IMR-90 (cell line): ENCODE measurements around the gene RNGTT. TPM values are rescaled to one million over a fixed set of nuclear protein-coding genes. Genes with fewer than 3 reads are reported as not detected.

Experiments
- ATAC-seq: fragments of 200-7000 bp; cut with Tn5 transposase; 2 replicates; pipeline ENCODE4 v1.9.1; 2020; ENCODE audit warnings: low read depth, mild to moderate bottlenecking, moderate library complexity
- BruUV-seq: library from RNA; stranded (reverse); fragments of 400-500 nt; replicated peaks from 2 replicates; lab custom pipeline; 2021; lab: Mats Ljungman, UMichigan
- CTCF ChIA-PET: fragments of 300-600 bp; formaldehyde crosslinking; extraction: SDS; loops from one replicate; lab custom pipeline; 2021; ENCODE audit warnings: antibody characterized with exemption; lab: Yijun Ruan, JAX
- POLR2A ChIA-PET: fragments of 300-600 bp; sonication (Branson Sonifier 250); formaldehyde crosslinking; loops from one replicate; lab custom pipeline; 2022; ENCODE audit warnings: antibody characterized with exemption; ENCODE audit not compliant: unreplicated experiment; lab: Charles Lee
- DNase-seq: peaks from one replicate; pipeline ENCODE4 v3.0.0; 2013
- H2AFZ ChIP-seq: replicated peaks from 2 replicates; pipeline ENCODE3; 2013; ENCODE audit warnings: low read length, mild to moderate bottlenecking; ENCODE audit not compliant: poor library complexity
- H2AK5ac ChIP-seq: 2 replicates; pipeline ENCODE4 v1.6.1; 2013; ENCODE audit warnings: low read depth, low read length, inconsistent platforms
- H2AK9ac ChIP-seq: replicated peaks from 2 replicates; pipeline ENCODE3; 2013; ENCODE audit warnings: mild to moderate bottlenecking, low read depth, low read length, moderate library complexity; ENCODE audit not compliant: poor library complexity
- H2BK120ac ChIP-seq: 2 replicates; pipeline ENCODE4 v1.6.1; 2013; ENCODE audit warnings: low read depth, low read length, inconsistent platforms
- H2BK15ac ChIP-seq: 3 replicates; pipeline ENCODE4 v1.6.1; 2013; ENCODE audit warnings: low read depth, low read length, inconsistent platforms
- H2BK20ac ChIP-seq: 2 replicates; pipeline ENCODE4 v1.6.1; 2013; ENCODE audit warnings: low read depth, mild to moderate bottlenecking, inconsistent platforms, low read length, moderate library complexity
- H2BK5ac ChIP-seq: 2 replicates; pipeline ENCODE4 v1.6.1; 2013; ENCODE audit warnings: mild to moderate bottlenecking, low read depth, low read length, inconsistent platforms; ENCODE audit not compliant: poor library complexity, severe bottlenecking
- H3K14ac ChIP-seq: replicated peaks from 2 replicates; pipeline ENCODE4 v1.6.1; 2013; ENCODE audit warnings: low read depth, low read length, inconsistent platforms
- H3K18ac ChIP-seq: 2 replicates; pipeline ENCODE4 v1.6.1; 2013; ENCODE audit warnings: low read depth, low read length, control low read depth
- H3K23ac ChIP-seq: 2 replicates; pipeline ENCODE4 v1.6.1; 2013; ENCODE audit warnings: low read depth, low read length, inconsistent platforms
- H3K27ac ChIP-seq: 2 replicates; pipeline ENCODE4 v1.5.1; 2013; ENCODE audit warnings: mild to moderate bottlenecking, control low read depth, low read length; ENCODE audit not compliant: insufficient read depth
- H3K27me3 ChIP-seq: 2 replicates; pipeline ENCODE4 v1.6.1; 2013; ENCODE audit warnings: low read length; ENCODE audit not compliant: control insufficient read depth, insufficient read depth
- H3K36me3 ChIP-seq: 2 replicates; pipeline ENCODE4 v1.6.1; 2013; ENCODE audit warnings: low read length, mixed read lengths; ENCODE audit not compliant: control insufficient read depth, insufficient read depth
- H3K4ac ChIP-seq: 2 replicates; pipeline ENCODE4 v1.6.1; 2013; ENCODE audit warnings: low read depth, low read length, inconsistent platforms
- H3K4me1 ChIP-seq: 2 replicates; pipeline ENCODE4 v1.6.1; 2013; ENCODE audit warnings: low read length, mixed read lengths; ENCODE audit not compliant: control insufficient read depth, insufficient read depth
- H3K4me2 ChIP-seq: 2 replicates; pipeline ENCODE4 v1.6.1; 2013; ENCODE audit warnings: low read depth, mild to moderate bottlenecking, control low read depth, low read length, moderate library complexity
- H3K4me3 ChIP-seq: 2 replicates; pipeline ENCODE4 v1.5.1; 2013; ENCODE audit warnings: low read depth, mild to moderate bottlenecking, control low read depth, low read length, moderate library complexity; ENCODE audit not compliant: insufficient read depth
- H3K56ac ChIP-seq: 2 replicates; pipeline ENCODE4 v1.6.1; 2013; ENCODE audit warnings: low read length, inconsistent platforms; ENCODE audit not compliant: insufficient read depth; ENCODE audit errors: extremely low read depth
- H3K79me1 ChIP-seq, 2 experiments: 2 replicates each; pipeline ENCODE4 v1.6.1; 2013; ENCODE audit warnings: low read length in 2 of 2, inconsistent platforms in 1 of 2, low read depth in 1 of 2
- H3K9ac ChIP-seq: 2 replicates; pipeline ENCODE4 v1.6.1; 2013; ENCODE audit warnings: low read depth, low read length, control low read depth
- H3K9me1 ChIP-seq: 2 replicates; pipeline ENCODE4 v1.6.1; 2013; ENCODE audit warnings: low read length, inconsistent platforms; ENCODE audit not compliant: insufficient read depth
- H3K9me3 ChIP-seq: 2 replicates; pipeline ENCODE4 v1.6.1; 2013; ENCODE audit warnings: low read length; ENCODE audit not compliant: control insufficient read depth, insufficient read depth
- H4K20me1 ChIP-seq: 2 replicates; pipeline ENCODE4 v1.6.1; 2013; ENCODE audit warnings: low read length, inconsistent platforms; ENCODE audit not compliant: insufficient read depth
- H4K5ac ChIP-seq: 2 replicates; pipeline ENCODE4 v1.6.1; 2013; ENCODE audit warnings: mild to moderate bottlenecking, low read depth, low read length, control low read depth
- H4K8ac ChIP-seq, 2 experiments: 2 replicates each; pipeline ENCODE4 v1.6.1; 2013; ENCODE audit warnings: low read depth in 2 of 2, low read length in 2 of 2, control low read depth in 1 of 2, inconsistent platforms in 1 of 2
- H4K91ac ChIP-seq: 2 replicates; pipeline ENCODE4 v1.6.1; 2013; ENCODE audit warnings: low read depth, low read length, inconsistent platforms; ENCODE audit not compliant: insufficient read depth
- BHLHE40 ChIP-seq: fragments of 150-350 bp; IDR thresholded peaks from 2 replicates; pipeline ENCODE4 v1.6.1; 2016; ENCODE audit warnings: mild to moderate bottlenecking, low read depth, low read length
- CEBPB ChIP-seq: IDR thresholded peaks from 2 replicates; pipeline ENCODE4 v1.6.1; 2012; ENCODE audit warnings: low read depth, low read length, improper control_type of control experiment
- MAFK ChIP-seq: IDR thresholded peaks from 2 replicates; pipeline ENCODE4 v1.6.1; 2012; ENCODE audit warnings: low read depth, low read length, improper control_type of control experiment
- MAZ ChIP-seq: IDR thresholded peaks from 2 replicates; pipeline ENCODE4 v1.6.1; 2012; ENCODE audit warnings: low read depth, mild to moderate bottlenecking, low read length, improper control_type of control experiment, moderate library complexity, borderline replicate concordance
- POLR2A ChIP-seq: IDR thresholded peaks from 2 replicates; pipeline ENCODE4 v1.6.1; 2012; ENCODE audit warnings: mild to moderate bottlenecking, low read depth, low read length
- RAD21 ChIP-seq: IDR thresholded peaks from 2 replicates; pipeline ENCODE4 v1.6.1; 2012; ENCODE audit warnings: low read length, improper control_type of control experiment
- RCOR1 ChIP-seq: IDR thresholded peaks from 2 replicates; pipeline ENCODE4 v1.6.1; 2012; ENCODE audit warnings: mild to moderate bottlenecking, low read length, improper control_type of control experiment; ENCODE audit not compliant: insufficient replicate concordance
- RFX5 ChIP-seq: IDR thresholded peaks from 2 replicates; pipeline ENCODE4 v1.8.0; 2012; ENCODE audit warnings: low read depth, mild to moderate bottlenecking, low read length, moderate library complexity
- SMC3 ChIP-seq: fragments of 150-350 bp; IDR thresholded peaks from 2 replicates; pipeline ENCODE4 v1.6.1; 2016; ENCODE audit warnings: low read depth, mild to moderate bottlenecking, antibody characterized with exemption, low read length, moderate library complexity
- WGBS, 2 experiments: methylation state at CpG; one replicate each; pipeline versions ENCODE4 v1.1.5 to v1.1.7; 2013; ENCODE audit warnings: missing lambda C conversion rate in 2 of 2; ENCODE audit not compliant: insufficient read length in 1 of 2; ENCODE audit errors: extremely low coverage in 2 of 2; 5-methylcytosine and 5-hydroxymethylcytosine counted together
- dilution Hi-C: fragments of 300-500 bp; cut with HindIII; formaldehyde crosslinking; loops from one replicate; pipeline ENCODE4 v1.14.3; 2018; ENCODE audit warnings: low sequenced_read_pairs; ENCODE audit not compliant: unreplicated experiment
- in situ Hi-C: fragments of 300-500 bp; cut with MboI; formaldehyde crosslinking; loops from 3 replicates; pipeline ENCODE4 v1.14.3; 2019; ENCODE audit warnings: low sequenced_read_pairs, inconsistent platforms, mixed read lengths
- intact Hi-C: fragments of 100-400 bp; cut with micrococcal nuclease; formaldehyde crosslinking; loops from 2 replicates; pipeline ENCODE4 v1.10.0; 2022
- polyA plus RNA-seq, 3 experiments: library from polyadenylated mRNA; depleted of rRNA; stranded (reverse); fragments of >200 nt; gene quantifications; 2 replicates each; pipeline ENCODE4 v1.2.3, GENCODE V29; 2012; ENCODE audit warnings: low replicate concordance in 1 of 3
- total RNA-seq: library from RNA; depleted of rRNA; stranded (reverse); fragments of >200 nt; gene quantifications from 2 replicates; pipeline ENCODE4 v1.2.3, GENCODE V29; 2012
- TF ChIP-seq, protein P1 (sequence below): fragments of 150-350 bp; IDR thresholded peaks from 2 replicates; pipeline ENCODE4 v1.6.1; 2016; ENCODE audit warnings: low read depth, mild to moderate bottlenecking, low read length, moderate library complexity, borderline replicate concordance
- TF ChIP-seq, protein P2 (sequence below): fragments of 150-350 bp; IDR thresholded peaks from 2 replicates; pipeline ENCODE4 v1.6.1; 2017; ENCODE audit warnings: mild to moderate bottlenecking, antibody characterized with exemption, low read length, low read depth

The RNGTT gene
- total and polyA plus RNA-seq, 2 of the 4 experiments (the other 2 are of a cell fraction), result 5.4 to 21.7 TPM

DNA sequence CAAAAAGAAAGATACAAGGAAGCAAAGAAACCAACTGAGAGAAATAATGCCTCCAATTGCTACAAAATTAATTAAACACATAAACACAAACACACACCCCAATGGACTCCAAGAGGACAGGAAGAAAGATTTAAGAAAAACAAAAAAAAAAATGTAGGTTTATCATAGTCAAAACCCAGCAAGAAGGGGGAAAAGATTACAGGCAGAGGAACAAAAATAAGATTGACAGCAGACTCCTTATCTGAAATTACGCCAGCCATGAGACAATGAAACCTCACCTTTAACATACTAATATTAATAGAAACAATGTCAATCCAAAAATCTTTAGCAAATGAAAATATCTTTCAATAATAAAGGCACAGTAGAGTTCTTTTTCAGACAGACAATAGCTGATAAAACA, 155.8 kb downstream of the RNGTT start:
- BruUV-seq, result no TSS peak
- Histone ChIP-seq H3K56ac (no peak overlapping the region), H2BK120ac (no peak overlapping the region), H3K4me3 (no peak overlapping the region), H2BK20ac (no peak overlapping the region), H3K27me3 (no peaks in the 10 kb centered on the region), H3K36me3 (no peaks in the 10 kb centered on the region), H3K9me3 (peaks cover 2% of the 10 kb centered on the region; the same call in 1 of the 2 replicates), H4K91ac (no peak overlapping the region), H3K4me2 (no peak overlapping the region), H3K23ac (no peak overlapping the region), H3K4ac (no peak overlapping the region), H3K4me1 (no peaks in the 10 kb centered on the region; the same call in none of the 2 replicates), H2BK15ac (no peak overlapping the region), H3K9ac (no peak overlapping the region), H3K79me1 (peaks cover 0 to 4% of the 10 kb centered on the region in 2 experiments; a peak in 1 of 4 replicates), H2AK9ac (no peak overlapping the region), H2AK5ac (no peak overlapping the region), H3K27ac (no peak overlapping the region), H4K5ac (no peak overlapping the region), H4K20me1 (no peaks in the 10 kb centered on the region), H2AFZ (no peak overlapping the region), H3K14ac (no peak overlapping the region), H3K9me1 (no peaks in the 10 kb centered on the region), H4K8ac (no peak overlapping the region), H3K18ac (no peak overlapping the region), H2BK5ac (no peak overlapping the region)
- TF ChIP-seq, protein P1, sequence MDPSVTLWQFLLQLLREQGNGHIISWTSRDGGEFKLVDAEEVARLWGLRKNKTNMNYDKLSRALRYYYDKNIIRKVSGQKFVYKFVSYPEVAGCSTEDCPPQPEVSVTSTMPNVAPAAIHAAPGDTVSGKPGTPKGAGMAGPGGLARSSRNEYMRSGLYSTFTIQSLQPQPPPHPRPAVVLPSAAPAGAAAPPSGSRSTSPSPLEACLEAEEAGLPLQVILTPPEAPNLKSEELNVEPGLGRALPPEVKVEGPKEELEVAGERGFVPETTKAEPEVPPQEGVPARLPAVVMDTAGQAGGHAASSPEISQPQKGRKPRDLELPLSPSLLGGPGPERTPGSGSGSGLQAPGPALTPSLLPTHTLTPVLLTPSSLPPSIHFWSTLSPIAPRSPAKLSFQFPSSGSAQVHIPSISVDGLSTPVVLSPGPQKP, result no peak
- TF ChIP-seq RCOR1 (no peak), MAZ (no peak), BHLHE40 (no peak), MAFK (no peak), RAD21 (no peak), RFX5 (no peak), SMC3 (no peak), POLR2A (no peak), CEBPB (no peak)
- TF ChIP-seq, protein P2, sequence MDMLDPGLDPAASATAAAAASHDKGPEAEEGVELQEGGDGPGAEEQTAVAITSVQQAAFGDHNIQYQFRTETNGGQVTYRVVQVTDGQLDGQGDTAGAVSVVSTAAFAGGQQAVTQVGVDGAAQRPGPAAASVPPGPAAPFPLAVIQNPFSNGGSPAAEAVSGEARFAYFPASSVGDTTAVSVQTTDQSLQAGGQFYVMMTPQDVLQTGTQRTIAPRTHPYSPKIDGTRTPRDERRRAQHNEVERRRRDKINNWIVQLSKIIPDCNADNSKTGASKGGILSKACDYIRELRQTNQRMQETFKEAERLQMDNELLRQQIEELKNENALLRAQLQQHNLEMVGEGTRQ, result no peak
- dilution Hi-C loops (no loop called here), intact Hi-C loops (no loop called here), in situ Hi-C loops (no loop called here)
- no CpG with 5 or more reads among the region's 1 CpG for WGBS, 2 experiments
- DNase-seq (no peak), ATAC-seq (no peak)
- ChIA-PET CTCF (no interaction called here), POLR2A (no interaction called here)
